Stimulated activated CD4-positive, alpha-beta T cell treated with anti-CD3 and anti-CD28 coated beads, Interleukin-4, amount 100 ng/mL, for 24 hours (primary cell): ENCODE results near the gene GJB5.

Experiments
- DNase-seq: peaks from one replicate; pipeline ENCODE4 v3.0.0-alpha.2; 2020

The GJB5 gene

DNA sequence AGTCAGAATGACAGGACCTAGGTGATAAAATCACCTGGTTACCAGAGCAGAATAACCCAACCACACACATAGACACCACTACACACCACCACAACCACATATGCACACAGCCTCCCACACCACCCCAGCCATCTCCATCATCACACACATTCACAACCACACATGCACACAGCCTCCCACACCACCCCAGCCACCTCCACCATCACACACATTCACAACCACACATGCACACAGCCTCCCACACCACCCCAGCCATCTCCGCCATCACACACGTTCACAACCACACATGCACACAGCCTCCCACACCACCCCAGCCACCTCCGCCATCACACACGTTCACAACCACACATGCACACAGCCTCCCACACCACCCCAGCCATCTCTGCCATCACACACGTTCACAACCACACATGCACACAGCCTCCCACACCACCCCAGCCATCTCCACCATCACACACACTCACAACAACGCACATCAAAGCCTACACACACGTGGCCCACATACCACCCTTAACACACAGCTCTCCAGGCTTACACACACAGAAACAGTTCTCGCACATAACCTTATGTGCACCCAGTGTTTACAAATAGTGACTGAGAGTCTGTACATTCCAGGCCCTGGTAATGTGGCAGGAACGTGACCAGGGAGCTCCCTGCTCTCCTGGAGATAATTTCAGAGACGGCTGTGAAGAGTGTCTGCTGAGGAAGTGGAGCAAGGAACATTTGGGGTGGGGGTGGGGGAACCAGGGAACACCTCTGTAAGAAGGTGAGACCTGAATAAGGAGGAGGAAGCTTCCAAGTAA lies 22.9 kb downstream of the GJB5 start:
- no peak for DNase-seq

DNA sequence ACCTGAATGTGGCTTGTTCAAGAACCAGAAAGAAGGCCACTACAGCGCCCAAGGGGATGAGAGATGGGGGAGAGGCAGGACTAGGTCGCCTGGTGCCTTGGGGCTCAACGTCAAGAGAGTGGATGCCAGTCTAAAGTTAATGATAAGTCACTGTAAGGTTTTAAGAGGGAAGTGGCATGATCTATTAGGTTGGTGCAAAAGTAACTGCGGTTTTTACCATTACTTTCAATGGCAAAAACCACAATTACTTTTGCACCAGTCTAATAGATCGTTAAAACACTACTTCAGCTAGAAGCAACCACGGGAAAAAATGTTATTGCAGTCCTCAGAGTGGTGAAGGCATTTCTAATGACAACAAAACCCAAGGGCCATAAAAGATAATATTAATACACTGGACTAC lies 23.5 kb downstream of the GJB5 start:
- DNase-seq: no peak

DNA sequence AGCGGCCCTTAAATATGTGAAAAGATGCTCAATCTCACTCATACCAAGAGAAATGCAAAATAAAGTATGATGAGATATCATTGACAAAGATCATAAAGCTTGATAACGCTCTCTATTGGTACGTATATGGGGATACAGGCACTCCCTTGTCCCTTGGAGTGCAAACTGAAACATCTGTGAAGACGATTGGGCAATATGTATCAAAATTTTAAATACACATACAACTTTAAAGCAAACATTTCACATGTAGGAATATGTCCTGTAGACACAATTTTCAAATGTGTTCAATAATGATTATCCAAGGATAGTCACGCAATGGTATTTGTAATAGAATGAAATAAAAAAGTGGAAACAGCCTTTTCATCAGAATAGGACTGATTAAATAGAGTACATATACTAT lies 24.2 kb downstream of the GJB5 start:
- DNase-seq: no peak

DNA sequence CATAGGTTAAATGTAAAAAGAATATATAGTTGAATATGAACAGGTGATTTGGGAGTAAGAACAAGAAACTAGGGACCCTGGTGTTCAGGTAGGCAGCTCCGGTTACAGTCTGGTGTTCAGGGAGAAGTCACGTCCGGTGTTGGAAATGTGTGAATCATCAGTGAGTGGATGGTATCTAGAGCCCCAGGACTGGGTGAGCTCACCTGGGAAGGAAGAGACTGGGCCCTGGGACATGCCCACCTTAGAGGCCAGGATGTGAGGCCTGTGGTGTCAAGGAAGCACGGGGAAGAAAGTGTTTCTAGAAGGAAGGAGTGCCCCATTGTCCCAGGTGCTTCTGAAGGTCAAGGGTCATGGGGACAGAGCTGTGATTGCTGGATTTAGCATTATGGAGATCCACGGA lies 24.7 kb downstream of the GJB5 start:
- DNase-seq: no peak

DNA sequence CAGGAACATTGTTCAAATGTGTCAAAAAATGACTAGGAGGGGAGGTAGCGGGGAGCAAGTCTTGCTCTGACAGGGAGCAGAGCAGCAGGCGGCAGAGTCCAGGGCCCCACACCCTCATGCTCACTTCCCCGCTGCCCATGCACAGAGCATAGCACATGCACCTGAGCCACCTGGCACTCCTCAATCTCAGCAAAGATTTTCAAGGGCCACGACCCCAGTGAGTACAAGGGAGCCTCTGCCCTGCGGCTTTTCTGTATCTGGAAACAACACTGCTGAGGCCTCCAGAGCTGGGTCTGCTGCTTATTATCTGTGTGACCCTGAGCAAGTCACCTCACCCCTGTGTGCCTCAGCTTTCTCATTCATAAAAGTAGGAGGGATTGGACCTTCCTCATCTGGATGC lies 25.1 kb downstream of the GJB5 start:
- DNase-seq: no peak

DNA sequence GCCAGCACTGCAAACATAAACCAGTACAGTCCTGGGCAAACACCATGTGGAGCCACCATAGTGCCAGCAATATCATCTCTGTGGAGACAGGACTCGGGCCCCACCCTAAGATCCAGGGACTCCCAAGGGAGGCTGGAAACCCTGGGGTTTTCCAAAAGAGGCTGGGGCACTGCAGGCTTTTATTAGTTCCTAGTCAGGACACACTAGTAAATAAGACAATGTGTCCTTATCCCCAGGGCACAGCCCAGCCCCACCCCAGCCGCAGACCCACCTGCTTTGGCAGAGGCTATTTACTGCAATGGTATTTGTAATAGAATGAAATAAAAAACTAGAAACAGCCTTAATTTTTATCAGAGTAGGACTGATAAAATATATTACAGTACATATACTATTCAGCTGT lies 25.7 kb downstream of the GJB5 start:
- DNase-seq: no peak

DNA sequence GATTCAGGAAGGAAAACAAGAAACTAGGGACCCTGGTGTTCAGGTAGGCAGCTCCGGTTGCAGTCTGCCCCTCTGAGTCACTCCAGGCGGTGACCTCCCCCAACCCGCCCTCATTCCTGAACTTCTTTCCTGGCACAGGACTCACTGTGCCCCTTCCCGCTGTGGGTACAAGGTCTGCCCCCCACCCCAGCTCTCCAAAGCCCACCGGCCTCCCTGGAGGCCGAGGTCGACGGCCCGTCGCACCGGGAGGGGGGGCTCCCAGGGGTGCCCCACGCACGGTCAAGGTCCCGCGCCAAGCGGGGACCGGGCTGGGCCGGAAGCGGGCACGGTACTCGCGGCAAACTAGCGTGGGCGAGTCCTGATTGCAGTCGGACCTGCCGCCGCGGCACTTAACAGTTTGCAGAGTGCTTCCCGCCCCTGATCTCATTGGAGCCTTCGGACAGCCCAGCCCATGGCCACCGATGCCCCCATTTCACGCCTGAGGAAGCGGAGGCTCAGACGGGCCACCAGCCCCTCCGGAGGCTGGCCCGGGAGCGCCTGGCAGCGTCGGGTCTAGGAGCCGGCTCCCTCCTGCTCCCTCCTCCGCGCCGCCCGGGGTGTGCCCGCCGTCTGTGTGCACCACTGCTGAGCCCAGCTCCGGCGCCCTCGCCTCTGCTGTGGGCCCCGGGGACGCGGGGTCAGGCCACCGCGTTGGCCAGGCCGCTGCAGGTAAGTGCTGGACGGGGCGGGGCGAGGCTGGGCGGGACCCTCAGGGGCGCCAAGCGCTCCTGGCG lies 26.4 kb downstream of the GJB5 start, which contains the start of gene GJB3:
GJB3 (plus strand) TSS at position 144 of the 773 bp plus-strand sequence. CDS start 3,549 bp downstream, outside the sequence.
- no peak for DNase-seq

DNA sequence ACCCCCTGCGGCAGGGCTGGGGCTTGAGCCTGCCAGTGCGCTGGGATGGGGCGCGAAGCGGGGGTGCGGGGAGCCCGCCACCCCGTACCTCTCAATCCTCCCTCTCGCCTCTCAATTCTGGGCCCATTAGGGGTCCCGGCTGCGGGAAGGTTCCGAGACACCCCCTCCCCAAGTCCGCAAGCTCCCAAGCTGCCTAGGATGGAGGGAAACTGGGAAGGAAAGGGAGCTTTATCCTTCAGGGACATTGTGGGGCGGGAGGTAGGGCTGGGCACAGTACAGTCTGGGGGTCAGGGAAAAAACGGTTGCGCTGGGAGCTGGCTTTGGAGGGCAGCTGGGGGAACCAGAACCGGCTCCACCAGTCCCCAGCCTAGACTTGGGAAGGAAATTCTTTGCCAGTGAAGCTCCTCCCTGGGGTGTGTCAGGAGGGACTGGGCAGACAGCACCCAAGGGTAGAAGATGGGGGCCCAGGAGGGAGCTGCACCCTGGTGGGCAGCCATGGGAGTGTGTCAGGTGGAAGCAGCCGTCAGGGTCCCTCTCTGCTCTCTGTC lies 27.1 kb downstream of the GJB5 start:
- DNase-seq: no peak

DNA sequence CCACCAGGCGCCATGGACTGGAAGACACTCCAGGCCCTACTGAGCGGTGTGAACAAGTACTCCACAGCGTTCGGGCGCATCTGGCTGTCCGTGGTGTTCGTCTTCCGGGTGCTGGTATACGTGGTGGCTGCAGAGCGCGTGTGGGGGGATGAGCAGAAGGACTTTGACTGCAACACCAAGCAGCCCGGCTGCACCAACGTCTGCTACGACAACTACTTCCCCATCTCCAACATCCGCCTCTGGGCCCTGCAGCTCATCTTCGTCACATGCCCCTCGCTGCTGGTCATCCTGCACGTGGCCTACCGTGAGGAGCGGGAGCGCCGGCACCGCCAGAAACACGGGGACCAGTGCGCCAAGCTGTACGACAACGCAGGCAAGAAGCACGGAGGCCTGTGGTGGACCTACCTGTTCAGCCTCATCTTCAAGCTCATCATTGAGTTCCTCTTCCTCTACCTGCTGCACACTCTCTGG lies 29.9 kb downstream of the GJB5 start:
- no peak for DNase-seq

DNA sequence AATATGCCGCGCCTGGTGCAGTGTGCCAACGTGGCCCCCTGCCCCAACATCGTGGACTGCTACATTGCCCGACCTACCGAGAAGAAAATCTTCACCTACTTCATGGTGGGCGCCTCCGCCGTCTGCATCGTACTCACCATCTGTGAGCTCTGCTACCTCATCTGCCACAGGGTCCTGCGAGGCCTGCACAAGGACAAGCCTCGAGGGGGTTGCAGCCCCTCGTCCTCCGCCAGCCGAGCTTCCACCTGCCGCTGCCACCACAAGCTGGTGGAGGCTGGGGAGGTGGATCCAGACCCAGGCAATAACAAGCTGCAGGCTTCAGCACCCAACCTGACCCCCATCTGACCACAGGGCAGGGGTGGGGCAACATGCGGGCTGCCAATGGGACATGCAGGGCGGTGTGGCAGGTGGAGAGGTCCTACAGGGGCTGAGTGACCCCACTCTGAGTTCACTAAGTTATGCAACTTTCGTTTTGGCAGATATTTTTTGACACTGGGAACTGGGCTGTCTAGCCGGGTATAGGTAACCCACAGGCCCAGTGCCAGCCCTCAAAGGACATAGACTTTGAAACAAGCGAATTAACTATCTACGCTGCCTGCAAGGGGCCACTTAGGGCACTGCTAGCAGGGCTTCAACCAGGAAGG lies 30.5 kb downstream of the GJB5 start:
- no peak for DNase-seq

DNA sequence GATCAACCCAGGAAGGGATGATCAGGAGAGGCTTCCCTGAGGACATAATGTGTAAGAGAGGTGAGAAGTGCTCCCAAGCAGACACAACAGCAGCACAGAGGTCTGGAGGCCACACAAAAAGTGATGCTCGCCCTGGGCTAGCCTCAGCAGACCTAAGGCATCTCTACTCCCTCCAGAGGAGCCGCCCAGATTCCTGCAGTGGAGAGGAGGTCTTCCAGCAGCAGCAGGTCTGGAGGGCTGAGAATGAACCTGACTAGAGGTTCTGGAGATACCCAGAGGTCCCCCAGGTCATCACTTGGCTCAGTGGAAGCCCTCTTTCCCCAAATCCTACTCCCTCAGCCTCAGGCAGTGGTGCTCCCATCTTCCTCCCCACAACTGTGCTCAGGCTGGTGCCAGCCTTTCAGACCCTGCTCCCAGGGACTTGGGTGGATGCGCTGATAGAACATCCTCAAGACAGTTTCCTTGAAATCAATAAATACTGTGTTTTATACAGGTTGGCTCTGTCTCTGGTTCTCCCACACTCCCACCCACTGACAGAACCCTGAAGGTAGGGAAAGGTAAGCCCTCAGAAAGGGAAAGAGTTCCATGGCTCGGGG lies 31.1 kb downstream of the GJB5 start:
- no peak for DNase-seq

DNA sequence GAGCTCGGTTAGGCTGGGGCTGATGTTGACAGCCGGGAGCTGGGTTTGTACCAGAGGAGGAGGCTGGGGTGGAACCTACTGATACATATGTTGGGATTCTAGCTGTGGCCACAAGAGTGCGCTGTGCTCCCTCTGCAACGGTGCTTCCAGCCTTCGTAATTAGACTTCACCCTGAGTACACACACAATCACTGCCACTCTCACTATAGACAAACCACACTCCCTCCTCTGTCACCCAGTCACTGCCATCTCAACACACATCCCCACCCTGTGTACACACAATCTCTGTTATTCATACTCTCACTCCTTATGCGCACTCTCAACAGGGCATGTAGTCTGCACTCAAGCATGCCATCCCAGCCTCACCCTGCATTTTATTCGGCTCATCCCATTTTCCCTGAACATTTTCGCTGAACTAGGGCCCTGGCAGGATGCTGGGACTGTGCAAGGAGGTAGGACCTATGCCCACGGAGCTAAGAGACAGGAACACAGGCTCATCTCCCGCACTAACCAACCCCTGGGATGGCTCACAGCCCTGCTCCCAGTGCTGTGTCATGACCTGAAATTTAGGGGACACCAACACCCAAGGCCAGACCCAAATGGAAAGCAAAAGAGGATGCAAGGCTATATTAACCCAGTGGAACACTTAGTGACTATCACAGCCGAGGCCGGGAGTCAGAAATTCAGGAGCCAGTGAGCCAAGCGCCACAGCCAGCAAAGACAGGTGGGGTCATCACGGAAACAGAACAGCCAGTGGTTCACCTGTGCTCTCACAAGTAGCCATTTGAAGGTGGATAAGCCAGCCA lies 31.9 kb downstream of the GJB5 start:
- peak; percentile 67 for DNase-seq

DNA sequence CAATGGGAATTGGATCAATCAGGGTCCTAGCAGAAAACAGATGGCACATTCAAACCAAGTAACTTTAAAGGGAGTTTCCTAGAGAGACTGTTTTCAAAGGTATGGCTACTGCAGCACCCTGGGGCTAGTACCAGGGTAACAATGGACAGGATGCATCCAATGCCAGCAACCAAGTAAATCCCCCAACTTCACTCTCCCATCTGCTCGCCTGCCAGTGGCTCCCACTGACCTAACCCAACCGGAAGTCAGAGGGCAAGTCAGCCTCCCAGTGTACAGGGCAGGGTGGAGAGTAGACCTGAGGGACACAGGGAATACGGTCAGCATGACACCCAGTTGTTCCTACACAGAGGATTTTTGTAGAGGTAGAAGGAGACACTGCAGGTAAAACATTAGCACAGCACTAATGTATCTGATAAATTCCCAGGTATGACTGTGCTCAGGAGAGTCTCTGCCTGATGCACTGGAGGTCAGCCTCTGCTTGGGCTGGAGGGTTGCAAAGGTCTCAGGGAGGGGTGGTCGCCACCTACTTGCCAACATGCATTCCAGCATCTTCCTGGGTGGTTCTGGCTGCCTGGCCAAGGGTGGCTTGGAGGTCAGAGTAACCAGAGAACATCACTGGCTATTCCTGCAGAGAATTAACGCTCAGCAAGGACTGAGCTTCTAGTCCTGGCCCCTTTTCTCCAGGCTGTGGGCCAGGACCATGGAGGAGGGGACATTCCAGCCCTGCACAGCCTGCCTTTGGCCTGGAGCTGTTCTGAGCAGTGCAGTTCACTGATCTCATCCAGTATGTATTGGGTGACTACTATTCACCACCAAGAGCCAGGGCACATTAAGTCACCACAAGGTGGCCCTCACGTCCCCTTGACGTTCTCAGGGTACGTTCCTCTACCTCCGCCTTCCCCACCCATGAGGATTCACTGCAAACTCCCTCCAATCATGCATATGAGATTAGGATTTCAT lies 32.9 kb downstream of the GJB5 start:
- DNase-seq: no peak

DNA sequence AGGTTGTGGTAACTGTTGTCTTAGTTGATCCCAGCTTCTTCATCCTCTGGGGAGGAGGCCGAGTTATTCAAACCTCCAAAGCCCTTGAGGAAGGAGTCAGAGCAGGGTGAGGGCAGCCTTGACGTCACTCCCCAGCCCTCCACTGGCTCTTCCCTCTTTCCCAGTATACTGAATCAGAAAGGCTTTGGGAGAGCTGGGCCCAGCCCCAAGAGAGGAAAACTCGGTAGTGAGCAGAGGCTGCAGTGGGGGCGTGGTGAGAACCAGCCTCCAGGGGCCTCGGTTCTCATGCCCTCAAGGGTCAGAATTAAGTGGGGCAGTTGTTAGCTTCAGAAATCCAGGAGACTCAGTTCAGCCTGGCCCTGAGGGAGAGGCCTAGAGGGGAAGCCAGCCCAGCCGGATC lies 36.1 kb downstream of the GJB5 start:
- no peak for DNase-seq

DNA sequence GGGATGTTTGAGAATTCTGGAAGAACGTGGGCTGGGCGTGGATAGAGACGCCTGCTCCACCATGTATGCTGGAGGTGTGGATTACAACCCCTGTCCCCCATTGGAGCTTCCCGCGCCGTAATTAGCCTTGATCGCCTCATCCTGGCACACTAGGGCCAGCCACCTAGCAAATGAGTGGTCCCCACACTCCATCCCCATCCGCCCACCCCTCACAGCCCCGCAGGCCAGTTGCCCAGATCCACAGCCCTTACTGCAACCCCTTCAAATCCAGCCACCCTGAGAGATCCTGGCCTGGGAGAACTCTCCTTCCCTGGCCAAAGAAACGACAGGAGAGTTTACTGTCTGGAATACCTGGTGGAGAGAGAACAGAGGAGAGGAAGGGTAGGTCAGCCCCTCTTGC lies 37.6 kb downstream of the GJB5 start:
- no peak for DNase-seq

DNA sequence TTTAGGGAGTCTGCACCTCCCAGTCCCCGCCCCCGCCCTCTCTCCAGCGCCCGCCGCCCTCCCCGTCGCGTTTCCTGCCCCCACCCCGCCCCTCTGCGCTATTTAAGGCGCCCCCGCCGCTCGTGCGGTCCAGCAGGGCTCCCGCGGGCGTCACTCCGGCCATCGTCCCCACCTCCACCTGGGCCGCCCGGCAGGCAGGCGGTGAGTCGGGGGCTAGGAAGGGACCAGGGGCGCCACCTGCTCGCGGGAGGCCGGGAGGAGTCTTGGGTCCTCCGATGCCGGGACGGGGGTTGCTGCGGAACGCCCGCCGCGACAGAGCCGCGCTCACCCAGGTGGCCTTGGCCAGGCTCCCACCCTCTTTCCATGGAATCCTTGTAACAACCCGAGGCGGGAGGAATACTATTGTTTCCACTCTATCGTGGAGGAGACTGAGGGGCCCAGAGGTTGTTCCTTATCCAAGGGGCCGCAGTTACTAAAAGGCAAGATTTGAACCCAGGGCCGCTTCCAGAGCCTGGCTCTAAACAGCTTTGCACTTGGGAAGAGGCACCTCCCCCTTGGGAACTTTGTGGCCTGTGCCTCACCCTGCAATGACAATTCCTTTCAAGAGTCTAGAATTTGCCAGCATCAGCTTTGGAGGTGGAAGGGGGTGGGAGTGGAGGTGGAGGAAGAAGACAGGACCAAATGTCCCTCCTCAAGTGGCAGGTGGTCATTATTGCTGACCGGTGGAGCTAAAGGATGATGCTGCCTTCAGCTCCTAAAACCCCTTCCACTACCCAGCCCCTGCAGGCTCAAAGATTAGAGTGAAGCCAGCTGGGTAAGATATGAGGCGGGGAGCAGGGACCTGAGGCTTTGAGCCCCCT lies 38.3 kb downstream of the GJB5 start, which contains the start of gene GJA4:
GJA4 (plus strand) TSS at position 132 of the 860 bp plus-strand sequence. CDS start 1,215 bp downstream, outside the sequence.
- no peak for DNase-seq

DNA sequence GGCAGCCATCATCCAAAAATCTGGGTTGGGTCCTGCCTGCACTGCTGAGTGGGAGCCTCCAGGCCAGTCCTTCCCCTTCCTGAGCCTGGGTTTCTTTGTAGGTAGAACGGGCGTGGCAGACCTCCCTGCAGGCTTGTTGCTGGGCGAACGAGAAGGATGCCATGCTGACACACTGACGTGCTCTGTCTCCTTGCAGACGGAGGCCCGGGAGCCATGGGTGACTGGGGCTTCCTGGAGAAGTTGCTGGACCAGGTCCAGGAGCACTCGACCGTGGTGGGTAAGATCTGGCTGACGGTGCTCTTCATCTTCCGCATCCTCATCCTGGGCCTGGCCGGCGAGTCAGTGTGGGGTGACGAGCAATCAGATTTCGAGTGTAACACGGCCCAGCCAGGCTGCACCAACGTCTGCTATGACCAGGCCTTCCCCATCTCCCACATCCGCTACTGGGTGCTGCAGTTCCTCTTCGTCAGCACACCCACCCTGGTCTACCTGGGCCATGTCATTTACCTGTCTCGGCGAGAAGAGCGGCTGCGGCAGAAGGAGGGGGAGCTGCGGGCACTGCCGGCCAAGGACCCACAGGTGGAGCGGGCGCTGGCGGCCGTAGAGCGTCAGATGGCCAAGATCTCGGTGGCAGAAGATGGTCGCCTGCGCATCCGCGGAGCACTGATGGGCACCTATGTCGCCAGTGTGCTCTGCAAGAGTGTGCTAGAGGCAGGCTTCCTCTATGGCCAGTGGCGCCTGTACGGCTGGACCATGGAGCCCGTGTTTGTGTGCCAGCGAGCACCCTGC lies 39.3 kb downstream of the GJB5 start:
- no peak for DNase-seq

DNA sequence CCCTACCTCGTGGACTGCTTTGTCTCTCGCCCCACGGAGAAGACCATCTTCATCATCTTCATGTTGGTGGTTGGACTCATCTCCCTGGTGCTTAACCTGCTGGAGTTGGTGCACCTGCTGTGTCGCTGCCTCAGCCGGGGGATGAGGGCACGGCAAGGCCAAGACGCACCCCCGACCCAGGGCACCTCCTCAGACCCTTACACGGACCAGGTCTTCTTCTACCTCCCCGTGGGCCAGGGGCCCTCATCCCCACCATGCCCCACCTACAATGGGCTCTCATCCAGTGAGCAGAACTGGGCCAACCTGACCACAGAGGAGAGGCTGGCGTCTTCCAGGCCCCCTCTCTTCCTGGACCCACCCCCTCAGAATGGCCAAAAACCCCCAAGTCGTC lies 39.9 kb downstream of the GJB5 start:
- no peak for DNase-seq

DNA sequence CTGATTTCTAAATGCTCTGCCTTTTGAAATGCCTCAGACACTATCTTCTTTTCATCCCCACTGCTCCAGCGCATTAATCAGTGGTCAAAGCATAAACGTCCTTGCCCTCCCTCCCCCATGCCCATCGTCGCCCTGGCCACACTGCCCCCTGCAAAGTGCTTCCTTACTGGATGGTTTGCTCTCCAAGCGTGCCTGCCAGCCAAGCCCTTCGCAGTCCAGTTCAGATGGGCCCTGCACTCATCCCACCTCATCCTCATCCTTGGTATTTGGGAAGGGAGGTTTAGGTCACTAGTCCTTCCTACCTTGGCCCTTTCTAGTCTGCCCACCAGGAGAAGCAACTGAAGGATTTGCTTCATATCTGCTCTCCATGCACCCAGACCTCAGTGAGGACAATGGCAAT lies 41.1 kb downstream of the GJB5 start:
- no peak for DNase-seq
